Neuron (in vitro differentiated cells): ENCODE data around the gene ATP11A.

Experiments
- H2AFZ ChIP-seq: one replicate; pipeline ENCODE4 v1.6.1; 2013; ENCODE audit warnings: low read depth, mild to moderate bottlenecking, inconsistent platforms, low read length, moderate library complexity
- H3K27me3 ChIP-seq: one replicate; pipeline ENCODE4 v1.6.1; 2013; ENCODE audit warnings: low read length; ENCODE audit not compliant: insufficient read depth
- H3K36me3 ChIP-seq: one replicate; pipeline ENCODE4 v1.6.1; 2013; ENCODE audit warnings: low read length; ENCODE audit not compliant: insufficient read depth
- H3K4me1 ChIP-seq: one replicate; pipeline ENCODE4 v1.6.1; 2013; ENCODE audit warnings: low read length; ENCODE audit not compliant: insufficient read depth
- H3K4me3 ChIP-seq: 2 replicates; pipeline ENCODE4 v1.5.1; 2013; ENCODE audit warnings: mild to moderate bottlenecking, low read length, moderate library complexity
- H3K9me3 ChIP-seq: one replicate; pipeline ENCODE4 v1.6.1; 2013; ENCODE audit warnings: low read length

The ATP11A gene

GRCh38 chr13:112767506-112768471, 78.0 kb downstream of the ATP11A start:
- Histone ChIP-seq H3K9me3 (no peaks in the 10 kb centered on the region), H3K4me3 (no peak overlapping the region), H3K27me3 (no peaks in the 10 kb centered on the region), H3K36me3 (no peaks in the 10 kb centered on the region), H2AFZ (no peak overlapping the region), H3K4me1 (no peaks in the 10 kb centered on the region)

DNA sequence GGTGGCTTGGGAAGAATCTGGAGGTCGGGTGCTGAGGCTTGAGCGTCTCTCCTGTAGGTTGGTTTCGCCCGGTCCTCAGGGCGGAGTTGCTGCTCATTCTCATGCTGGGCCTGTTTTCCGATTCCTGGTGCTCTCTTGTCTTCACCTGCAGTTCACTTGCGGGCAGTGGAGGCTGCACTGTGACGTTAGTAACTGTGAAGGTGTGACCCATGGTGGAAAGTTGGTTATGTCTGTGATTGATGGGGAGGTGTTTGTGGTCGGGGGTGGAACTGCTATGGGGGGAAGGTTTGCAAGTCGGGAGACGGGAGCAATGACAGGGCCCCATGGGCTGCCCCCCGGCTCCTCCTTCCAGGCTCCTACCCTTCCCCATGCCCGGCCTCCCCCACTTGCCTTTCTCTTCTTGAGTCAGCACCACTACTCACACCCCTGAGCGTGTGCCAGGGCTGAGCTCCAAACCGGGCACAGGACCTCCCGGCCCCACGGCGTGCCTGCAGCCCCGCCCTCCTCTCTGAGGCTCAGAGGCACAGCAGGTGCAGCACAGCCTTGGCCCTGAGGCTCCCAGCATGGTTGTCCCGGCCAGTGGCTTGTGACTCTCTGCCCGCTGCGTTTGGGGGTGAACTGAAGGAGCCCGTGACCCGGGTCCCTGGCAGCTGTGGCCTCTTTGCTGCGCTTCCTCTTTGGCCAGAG, 79.1 kb downstream of the ATP11A start:
- H3K27me3 ChIP-seq = no peaks in the 10 kb centered on the region
- no peaks in the 10 kb centered on the region for H3K4me1 ChIP-seq
- no peak overlapping the region for H3K4me3 ChIP-seq
- no peak overlapping the region for H2AFZ ChIP-seq
- H3K36me3 ChIP-seq = no peaks in the 10 kb centered on the region
- no peaks in the 10 kb centered on the region for H3K9me3 ChIP-seq

DNA sequence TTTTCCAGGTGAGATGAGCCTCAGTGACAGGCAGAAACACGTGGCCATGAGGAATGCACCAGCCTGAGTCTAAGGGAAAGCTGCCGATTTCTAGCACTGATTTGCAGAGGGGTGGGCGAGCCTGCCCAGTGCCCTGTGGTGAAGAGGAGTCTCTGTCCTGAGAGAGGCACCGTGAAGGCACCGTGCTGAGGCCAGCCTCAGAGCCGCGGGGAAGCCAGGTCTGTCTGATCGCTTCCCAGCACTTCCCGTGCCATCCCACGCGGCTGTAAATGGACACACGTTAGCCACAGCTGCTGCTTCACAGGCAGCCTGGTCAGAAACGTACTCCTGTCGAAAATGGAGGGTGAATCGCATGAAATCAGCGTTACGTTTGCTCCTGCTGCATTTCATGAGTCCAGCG, 79.8 kb downstream of the ATP11A start:
- Histone ChIP-seq H3K4me1 (no peaks in the 10 kb centered on the region), H3K9me3 (no peaks in the 10 kb centered on the region), H3K36me3 (no peaks in the 10 kb centered on the region), H3K27me3 (no peaks in the 10 kb centered on the region), H2AFZ (no peak overlapping the region), H3K4me3 (no peak overlapping the region)

DNA sequence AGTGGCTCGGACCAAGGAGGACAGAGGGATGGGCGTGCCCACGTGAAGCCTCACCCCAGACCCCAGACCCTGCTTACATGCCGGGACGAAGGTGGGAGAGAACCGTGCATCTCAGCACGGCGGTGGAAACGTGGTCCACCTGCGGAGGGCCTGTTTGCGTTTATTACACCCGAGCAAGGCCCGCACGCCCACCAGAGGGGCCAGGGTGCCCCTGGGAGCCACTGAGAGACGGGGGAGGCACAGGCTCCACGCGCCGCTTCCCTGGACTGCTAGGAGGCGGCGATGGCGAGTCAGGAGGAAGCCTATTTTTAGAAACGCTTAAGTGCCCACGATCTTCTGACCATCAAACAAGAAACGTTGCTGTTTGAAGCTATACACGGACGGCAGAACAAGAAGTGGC, 80.7 kb downstream of the ATP11A start:
- Histone ChIP-seq H3K9me3 (no peaks in the 10 kb centered on the region), H3K36me3 (no peaks in the 10 kb centered on the region), H3K27me3 (no peaks in the 10 kb centered on the region), H3K4me3 (no peak overlapping the region), H2AFZ (no peak overlapping the region), H3K4me1 (no peaks in the 10 kb centered on the region)

DNA sequence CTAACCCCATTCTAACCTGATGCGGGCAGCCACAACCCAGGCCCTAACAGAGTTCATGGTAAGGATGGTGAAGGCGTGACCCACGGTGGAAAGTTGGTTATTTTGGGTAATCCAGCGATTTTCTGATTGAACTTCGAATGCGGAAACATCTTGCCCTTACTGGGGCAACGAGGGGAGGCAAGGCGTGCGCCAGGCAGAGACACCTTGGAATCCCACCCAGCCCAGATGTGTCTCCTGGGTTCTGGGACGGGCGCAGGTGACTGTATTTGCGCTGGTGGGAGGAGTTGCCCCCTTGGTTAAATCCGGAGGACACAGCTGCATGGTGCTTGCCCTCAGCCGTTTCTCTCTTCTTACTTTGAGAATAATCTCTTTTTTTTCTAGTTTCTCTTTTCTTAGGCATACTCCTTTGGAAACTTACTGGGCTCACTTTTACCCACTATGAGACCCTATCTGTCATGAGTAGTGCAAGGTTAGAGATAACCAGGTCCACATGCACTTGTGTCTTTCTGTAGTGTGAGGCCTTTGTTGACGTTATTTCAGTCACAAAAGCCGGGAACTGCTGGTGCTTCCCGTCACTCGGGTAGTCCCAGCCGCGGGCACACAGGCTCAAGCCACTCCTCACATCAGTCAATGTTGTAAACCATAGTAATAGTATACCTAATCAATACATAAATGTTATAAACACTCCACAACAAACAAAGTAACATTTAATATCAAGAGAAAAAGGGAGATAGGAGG, 81.5 kb downstream of the ATP11A start:
- Histone ChIP-seq H3K4me3 (no peak overlapping the region), H3K4me1 (no peaks in the 10 kb centered on the region), H3K9me3 (no peaks in the 10 kb centered on the region), H2AFZ (no peak overlapping the region), H3K27me3 (no peaks in the 10 kb centered on the region), H3K36me3 (no peaks in the 10 kb centered on the region)

DNA sequence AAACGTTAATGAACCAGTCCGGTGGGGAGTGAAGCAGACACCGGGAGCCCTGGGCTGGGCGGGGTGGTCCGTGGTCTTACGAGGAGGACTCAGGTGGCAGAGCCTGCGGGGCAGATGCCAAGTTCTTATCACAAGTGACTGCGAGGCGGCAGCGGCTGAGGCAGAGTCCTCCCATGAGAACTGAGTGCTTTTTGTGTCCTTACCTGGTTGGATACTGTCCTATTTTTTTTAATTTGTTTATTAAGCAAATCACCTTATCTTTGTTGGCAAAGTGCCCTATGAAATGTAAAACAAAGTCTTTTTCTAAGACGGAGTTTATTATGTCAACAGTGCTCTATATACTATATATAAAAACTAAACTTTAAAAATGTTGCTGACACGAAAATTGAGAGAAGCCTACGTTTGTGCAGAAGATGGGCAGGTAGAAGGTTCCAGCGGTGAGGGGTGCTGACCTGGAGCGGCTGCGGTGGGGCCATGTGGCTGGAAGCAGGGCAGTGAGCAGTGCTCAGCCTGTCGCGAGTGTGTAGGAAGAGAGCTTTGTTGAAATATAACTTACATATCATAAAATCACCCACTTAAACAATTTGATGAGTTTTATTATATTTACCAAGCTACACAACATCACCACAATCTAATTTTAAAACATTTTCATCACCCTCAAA, 82.2 kb downstream of the ATP11A start:
- Histone ChIP-seq H3K36me3 (no peaks in the 10 kb centered on the region), H3K9me3 (no peaks in the 10 kb centered on the region), H3K27me3 (no peaks in the 10 kb centered on the region), H3K4me3 (no peak overlapping the region), H2AFZ (no peak overlapping the region), H3K4me1 (no peaks in the 10 kb centered on the region)

DNA sequence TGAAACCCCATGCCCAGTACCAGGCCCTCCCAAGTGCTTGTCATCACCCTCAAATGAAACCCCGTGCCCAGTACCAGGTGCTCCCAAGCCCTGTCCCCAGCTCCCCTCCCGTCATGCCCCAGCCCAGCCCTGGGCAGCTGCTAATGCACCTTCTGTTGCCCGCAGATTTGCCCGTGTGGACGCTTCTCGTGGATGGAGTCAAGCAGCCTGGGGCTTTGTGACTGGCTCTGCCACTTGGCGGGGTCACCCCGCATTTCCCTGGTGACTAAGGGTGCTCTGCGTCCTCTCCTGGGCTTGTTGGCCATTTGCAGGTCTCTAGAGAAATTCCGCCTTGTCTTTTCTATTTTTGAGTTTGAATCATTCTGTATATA, 82.7 kb downstream of the ATP11A start:
- no peaks in the 10 kb centered on the region for H3K9me3 ChIP-seq
- no peak overlapping the region for H2AFZ ChIP-seq
- H3K27me3 ChIP-seq = no peaks in the 10 kb centered on the region
- no peaks in the 10 kb centered on the region for H3K4me1 ChIP-seq
- no peak overlapping the region for H3K4me3 ChIP-seq
- no peaks in the 10 kb centered on the region for H3K36me3 ChIP-seq

DNA sequence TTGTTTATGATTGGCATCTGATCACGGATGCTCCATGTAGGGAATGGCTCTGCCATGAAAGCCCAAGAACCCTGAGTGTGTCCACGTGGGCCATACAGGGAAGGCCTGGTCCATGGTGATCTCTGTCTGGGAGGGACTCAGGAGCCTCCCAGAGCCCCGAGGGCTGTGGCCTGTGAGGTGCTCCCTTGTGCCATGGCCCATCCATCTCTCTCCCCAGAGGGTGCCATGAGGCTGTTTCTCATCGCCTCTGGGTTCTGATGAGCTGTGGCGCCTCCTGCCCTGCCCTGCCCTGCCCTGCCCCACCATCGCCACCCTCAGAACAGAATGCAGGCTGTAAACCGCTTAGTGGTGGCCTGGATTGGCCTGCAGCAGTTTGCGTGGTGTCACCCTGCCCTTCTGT, 83.1 kb downstream of the ATP11A start:
- Histone ChIP-seq H3K27me3 (no peaks in the 10 kb centered on the region), H2AFZ (no peak overlapping the region), H3K4me3 (no peak overlapping the region), H3K9me3 (no peaks in the 10 kb centered on the region), H3K4me1 (no peaks in the 10 kb centered on the region), H3K36me3 (no peaks in the 10 kb centered on the region)

DNA sequence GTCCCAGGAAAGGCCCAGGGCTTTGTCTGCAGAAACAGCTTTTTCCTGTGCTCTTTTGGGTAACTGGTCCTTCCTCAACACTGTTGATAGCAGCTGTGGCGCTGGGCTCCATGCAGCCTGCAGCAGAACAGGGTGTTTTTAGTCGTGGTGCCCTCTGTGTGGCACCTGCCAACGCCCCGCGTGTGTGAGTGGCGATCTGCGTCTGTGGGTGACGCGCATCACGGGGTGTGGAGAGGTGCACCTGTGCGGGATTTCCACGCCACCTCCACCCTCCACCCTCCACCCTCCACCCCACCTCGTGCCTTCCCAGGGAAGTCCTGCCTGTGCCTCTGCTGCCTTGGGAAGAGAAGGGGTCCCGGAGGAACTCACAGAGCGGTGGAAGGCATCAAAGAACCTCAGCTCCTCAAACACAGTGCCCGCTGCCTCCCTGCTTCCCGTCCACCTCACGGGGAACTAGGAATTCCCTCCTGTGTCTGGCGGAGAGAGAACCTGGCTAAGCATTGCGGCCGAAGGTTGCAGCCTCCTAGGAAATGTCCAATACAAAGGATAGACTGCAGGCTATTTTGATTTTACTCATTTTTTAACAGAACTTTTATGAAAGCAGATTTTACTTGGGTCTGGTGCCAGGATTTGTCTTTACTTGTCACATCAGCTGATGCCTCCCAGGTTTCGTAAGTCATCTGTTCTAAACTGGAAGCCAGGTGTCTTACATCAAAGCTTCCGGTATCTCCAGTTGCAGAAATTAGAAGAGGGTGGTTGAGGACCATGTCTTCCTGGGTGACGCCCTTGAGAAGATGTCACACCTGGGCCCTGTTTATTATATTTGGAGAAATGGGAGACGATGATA, 84.0 kb downstream of the ATP11A start:
- Histone ChIP-seq H3K9me3 (no peaks in the 10 kb centered on the region), H2AFZ (no peak overlapping the region), H3K4me3 (no peak overlapping the region), H3K27me3 (no peaks in the 10 kb centered on the region), H3K4me1 (no peaks in the 10 kb centered on the region), H3K36me3 (no peaks in the 10 kb centered on the region)

- no peaks in the 10 kb centered on the region for H3K36me3 ChIP-seq
- no peaks in the 10 kb centered on the region for H3K4me1 ChIP-seq
- H2AFZ ChIP-seq = no peak overlapping the region
- H3K4me3 ChIP-seq = no peak overlapping the region
- H3K9me3 ChIP-seq = no peaks in the 10 kb centered on the region
- H3K27me3 ChIP-seq = no peaks in the 10 kb centered on the region
Observed at GRCh38 chr13:112774448-112774792, 84.6 kb downstream of the ATP11A start.

DNA sequence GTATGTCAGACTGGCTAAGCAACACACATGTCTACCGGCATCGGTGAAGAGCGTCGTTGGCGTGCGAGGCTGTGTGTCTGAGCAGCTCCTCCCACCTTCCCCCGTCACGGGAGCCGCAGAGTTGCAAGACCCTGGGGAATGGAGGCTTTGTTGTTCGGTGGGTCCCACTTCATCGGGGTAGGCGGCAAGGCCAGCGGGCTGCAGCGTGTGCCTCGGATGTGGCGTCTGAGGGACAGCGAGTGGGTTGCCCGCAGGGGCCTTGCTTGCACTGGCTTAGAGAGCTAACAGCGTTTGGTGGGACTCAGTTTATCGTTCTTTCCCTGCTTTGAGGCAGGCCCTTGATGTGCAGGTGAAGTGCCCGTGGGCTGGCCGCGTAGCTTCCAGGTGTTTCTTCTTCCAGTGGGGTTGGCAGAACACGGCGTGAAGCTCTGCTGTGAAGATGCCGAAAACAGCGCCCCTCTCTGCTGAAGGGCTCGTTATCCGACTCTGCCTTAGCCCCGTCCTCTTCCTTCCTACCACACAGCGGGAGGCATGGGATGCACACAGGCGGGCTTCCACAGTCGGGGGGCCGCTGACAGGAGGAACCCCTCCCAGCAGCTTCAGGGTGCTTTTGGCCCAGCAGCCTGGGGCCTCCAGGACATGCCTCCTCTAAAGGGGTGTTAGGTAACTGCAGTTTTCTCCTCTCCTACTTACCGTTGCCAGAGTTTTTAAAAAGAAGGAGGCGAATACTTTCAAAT, 85.2 kb downstream of the ATP11A start:
- H3K36me3 ChIP-seq = no peaks in the 10 kb centered on the region

More for the DNA sequence above, 85.2 kb downstream of the ATP11A start:
- H3K4me3 ChIP-seq = no peak overlapping the region
- H2AFZ ChIP-seq = no peak overlapping the region
- H3K4me1 ChIP-seq = no peaks in the 10 kb centered on the region
- H3K9me3 ChIP-seq = no peaks in the 10 kb centered on the region
- H3K27me3 ChIP-seq = no peaks in the 10 kb centered on the region
